H1 (cell line): ENCODE data around the gene NSUN6. TPM values are rescaled to one million over a fixed set of nuclear protein-coding genes. Genes with fewer than 3 reads are reported as not detected.

Source experiments
- CTCF ChIA-PET: fragments of 300-600 bp; sonication (Branson Sonifier 250); formaldehyde crosslinking; loops from one replicate; lab custom pipeline; 2021; ENCODE audit not compliant: partially characterized antibody; lab: Charles Lee
- POLR2A ChIA-PET: fragments of 300-600 bp; sonication (Branson Sonifier 250); formaldehyde crosslinking; loops from one replicate; lab custom pipeline; 2021; ENCODE audit warnings: inconsistent platforms; ENCODE audit not compliant: partially characterized antibody; lab: Charles Lee
- DNase-seq, 2 experiments: peaks; one replicate each; pipeline versions ENCODE4 v3.0.0 to v3.0.0-alpha.2; 2010 to 2022; ENCODE audit warnings: low spot score in 2 of 2, low read depth in 1 of 2, mixed read lengths in 1 of 2
- FAIRE-seq: peaks from 2 replicates; lab custom pipeline; 2011; peaks lifted over from hg19 to GRCh38; lab: Jason Lieb, UNC
- H2AFZ ChIP-seq: 2 replicates; pipeline ENCODE4 v1.8.1; 2012; ENCODE audit warnings: low read length, inconsistent platforms
- H2AK5ac ChIP-seq: 2 replicates; pipeline ENCODE4 v1.6.1; 2013; ENCODE audit warnings: low read depth, low read length
- H2BK120ac ChIP-seq: replicated peaks from 2 replicates; pipeline ENCODE3; 2013; ENCODE audit warnings: low read depth, low read length, inconsistent platforms
- H2BK12ac ChIP-seq: 2 replicates; pipeline ENCODE4 v1.6.1; 2013; ENCODE audit warnings: low read depth, low read length
- H2BK15ac ChIP-seq: 2 replicates; pipeline ENCODE4 v1.6.1; 2013; ENCODE audit warnings: low read length
- H2BK20ac ChIP-seq: 2 replicates; pipeline ENCODE4 v1.6.1; 2013; ENCODE audit warnings: low read length
- H2BK5ac ChIP-seq: 2 replicates; pipeline ENCODE4 v1.6.1; 2013; ENCODE audit warnings: low read depth, low read length
- H3K14ac ChIP-seq: 2 replicates; pipeline ENCODE4 v1.6.1; 2013; ENCODE audit warnings: inconsistent platforms; ENCODE audit not compliant: insufficient read length
- H3K18ac ChIP-seq: 2 replicates; pipeline ENCODE4 v1.6.1; 2013; ENCODE audit warnings: low read length; ENCODE audit errors: extremely low read depth
- H3K23ac ChIP-seq: 2 replicates; pipeline ENCODE4 v1.6.1; 2013; ENCODE audit warnings: inconsistent platforms; ENCODE audit not compliant: insufficient read length
- H3K23me2 ChIP-seq: 2 replicates; pipeline ENCODE4 v1.6.1; 2013; ENCODE audit warnings: low read depth, low read length
- H3K27ac ChIP-seq: 2 replicates; pipeline ENCODE4 v1.6.1; 2011; ENCODE audit warnings: low read depth, low read length, inconsistent platforms
- H3K27me3 ChIP-seq, 4 experiments: replicated peaks in 1 of 4; 1 replicate in 1 of 4; 2 replicates in 3 of 4; pipeline versions ENCODE4 v1.6.1 to v1.8.1; 2011 to 2013; ENCODE audit warnings: low read length in 3 of 4, mild to moderate bottlenecking in 3 of 4, inconsistent platforms in 2 of 4, mixed read lengths in 2 of 4, moderate library complexity in 1 of 4; ENCODE audit not compliant: control insufficient read depth in 3 of 4, insufficient read depth in 3 of 4; ENCODE audit errors: extremely low read depth in 1 of 4
- H3K36me3 ChIP-seq, 4 experiments: 2 replicates each; pipeline versions ENCODE4 v1.6.1 to v1.8.1; 2011 to 2013; ENCODE audit warnings: mild to moderate bottlenecking in 4 of 4, low read length in 3 of 4, moderate library complexity in 2 of 4, control low read depth in 1 of 4, inconsistent platforms in 1 of 4; ENCODE audit not compliant: insufficient read depth in 4 of 4, control insufficient read depth in 2 of 4
- H3K4ac ChIP-seq: replicated peaks from 2 replicates; pipeline ENCODE3; 2013; ENCODE audit warnings: low read length, low read depth, mixed read lengths, inconsistent platforms; ENCODE audit not compliant: insufficient read length
- H3K4me1 ChIP-seq, 4 experiments: replicated peaks in 1 of 4; 1 replicate in 1 of 4; 2 replicates in 3 of 4; pipeline versions ENCODE4 v1.6.1 to v1.8.1; 2011 to 2013; ENCODE audit warnings: low read length in 3 of 4, inconsistent platforms in 2 of 4, mixed read lengths in 1 of 4; ENCODE audit not compliant: insufficient read depth in 4 of 4, control insufficient read depth in 3 of 4
- H3K4me2 ChIP-seq, 2 experiments: 2 replicates each; pipeline versions ENCODE4 v1.6.1 to v1.8.1; 2011 to 2013; ENCODE audit warnings: low read depth in 2 of 2, low read length in 2 of 2, control low read depth in 1 of 2, inconsistent platforms in 1 of 2, mild to moderate bottlenecking in 1 of 2; ENCODE audit not compliant: insufficient read depth in 1 of 2
- H3K4me3 ChIP-seq, 4 experiments: fragments of 200-600, 300-600 bp in 1 of 4; sonication (generic), shearing (Covaris generic), sonication (Bioruptor Twin) in 1 of 4; 2 replicates each; pipeline versions ENCODE4 v1.5.1 to v1.8.1; 2011 to 2016; ENCODE audit warnings: low read length in 4 of 4, low read depth in 3 of 4, control low read depth in 2 of 4, inconsistent platforms in 2 of 4, mild to moderate bottlenecking in 2 of 4, mixed read lengths in 1 of 4, moderate library complexity in 1 of 4; ENCODE audit not compliant: insufficient read depth in 2 of 4; ENCODE audit errors: extremely low read depth in 1 of 4
- H3K56ac ChIP-seq: replicated peaks from 2 replicates; pipeline ENCODE3; 2013; ENCODE audit warnings: low read depth, mild to moderate bottlenecking, mixed read lengths, low read length, inconsistent platforms; ENCODE audit not compliant: insufficient read length
- H3K79me1 ChIP-seq: 2 replicates; pipeline ENCODE4 v1.6.1; 2013; ENCODE audit warnings: low read depth, low read length, control low read depth
- H3K79me2 ChIP-seq, 2 experiments: 2 replicates each; pipeline versions ENCODE4 v1.6.1 to v1.8.1; 2012 to 2013; ENCODE audit warnings: low read length in 2 of 2, mild to moderate bottlenecking in 2 of 2, inconsistent platforms in 1 of 2; ENCODE audit not compliant: insufficient read depth in 2 of 2, control insufficient read depth in 1 of 2
- H3K9ac ChIP-seq, 4 experiments: replicated peaks in 1 of 4; 1 replicate in 1 of 4; 2 replicates in 3 of 4; pipeline versions ENCODE4 v1.6.1 to v1.8.1; 2011 to 2013; ENCODE audit warnings: low read depth in 3 of 4, low read length in 3 of 4, control low read depth in 2 of 4, mild to moderate bottlenecking in 2 of 4, moderate library complexity in 2 of 4, inconsistent platforms in 1 of 4; ENCODE audit errors: extremely low read depth in 1 of 4
- H3K9me3 ChIP-seq, 2 experiments: 2 replicates each; pipeline versions ENCODE4 v1.6.1 to v1.8.1; 2012 to 2013; ENCODE audit warnings: mild to moderate bottlenecking in 2 of 2, moderate library complexity in 2 of 2, control low read depth in 1 of 2, inconsistent platforms in 1 of 2, low read depth in 1 of 2, low read length in 1 of 2, mixed read lengths in 1 of 2; ENCODE audit not compliant: insufficient read depth in 2 of 2
- H4K20me1 ChIP-seq, 2 experiments: replicated peaks in 1 of 2; 2 replicates each; pipeline versions ENCODE3 to v1.8.1; 2011 to 2013; ENCODE audit warnings: inconsistent platforms in 2 of 2, low read length in 2 of 2, mild to moderate bottlenecking in 1 of 2; ENCODE audit not compliant: insufficient read depth in 2 of 2, control insufficient read depth in 1 of 2
- H4K5ac ChIP-seq: 2 replicates; pipeline ENCODE4 v1.6.1; 2013; ENCODE audit warnings: low read length, low read depth, mixed read lengths, inconsistent platforms; ENCODE audit not compliant: insufficient read length
- H4K8ac ChIP-seq: 2 replicates; pipeline ENCODE4 v1.8.0; 2013; ENCODE audit warnings: mild to moderate bottlenecking, moderate library complexity, low read length, inconsistent platforms; ENCODE audit not compliant: insufficient read depth; ENCODE audit errors: extremely low read depth
- H4K91ac ChIP-seq: replicated peaks from 2 replicates; pipeline ENCODE3; 2013; ENCODE audit warnings: low read length, mixed read lengths, inconsistent platforms; ENCODE audit not compliant: insufficient read length
- HDAC2 ChIP-seq, 2 experiments: fragments of 300-600 bp in 1 of 2; sonication (generic) in 1 of 2; IDR thresholded peaks; 2 replicates each; pipeline ENCODE4 v1.6.1; 2011 to 2012; ENCODE audit warnings: low read depth in 2 of 2, low read length in 2 of 2, mild to moderate bottlenecking in 2 of 2, moderate library complexity in 2 of 2, borderline replicate concordance in 1 of 2, inconsistent platforms in 1 of 2
- KDM4A ChIP-seq: IDR thresholded peaks from one replicate; pipeline ENCODE4 v1.7.1; 2012; ENCODE audit warnings: low read depth, mild to moderate bottlenecking, moderate library complexity, low read length, inconsistent platforms; ENCODE audit not compliant: severe bottlenecking
- POLR2AphosphoS5 ChIP-seq: IDR thresholded peaks from 2 replicates; pipeline ENCODE4 v1.6.1; 2011; ENCODE audit warnings: low read depth, low read length
- WGBS, 2 experiments: shearing (Covaris generic) in 1 of 2; methylation state at CpG; one replicate each; pipeline versions ENCODE4 v1.1.6 to v1.1.7; 2013 to 2015; ENCODE audit warnings: low lambda C conversion rate in 2 of 2, mixed read lengths in 2 of 2, inconsistent platforms in 1 of 2, low coverage in 1 of 2, missing lambda C conversion rate in 1 of 2; ENCODE audit not compliant: insufficient replicate concordance in 2 of 2, insufficient coverage in 1 of 2, insufficient read length in 1 of 2; ENCODE audit errors: extremely low coverage in 1 of 2, missing lambda C conversion rate in 1 of 2; 5-methylcytosine and 5-hydroxymethylcytosine counted together
- polyA plus RNA-seq, 7 experiments: library from polyadenylated mRNA; depleted of rRNA in 3 of 7; stranded (reverse) in 5 of 7; unstranded in 2 of 7; fragments of >200 nt in 5 of 7; fragments of 200-250 nt in 2 of 7; gene quantifications; 1 replicate in 5 of 7; 2 replicates in 1 of 7; 4 replicates in 1 of 7; pipeline versions ENCODE4 v1.2.1 to v1.2.3, GENCODE V29; 2011 to 2013; ENCODE audit warnings: missing spikeins in 2 of 7, mixed read lengths in 2 of 7
- total RNA-seq: library from RNA; stranded (reverse); fragmentation: NEBNext Ultra II Directional; extraction: Animal tissue kit (Norgen Biotek cat#: 25700); gene quantifications from 2 replicates; pipeline ENCODE4 v1.2.1, GENCODE V29; 2021
- TF ChIP-seq, protein P1 (sequence below): IDR thresholded peaks from 2 replicates; pipeline ENCODE4 v1.6.1; 2011; ENCODE audit warnings: low read depth, mild to moderate bottlenecking, low read length; ENCODE audit not compliant: insufficient read depth

The NSUN6 gene
- total and polyA plus RNA-seq, 2 of the 8 experiments (the other 6 are each of a cell fraction or from before 2014, with no cell fraction given) = 5.9 to 14.4 TPM

DNA sequence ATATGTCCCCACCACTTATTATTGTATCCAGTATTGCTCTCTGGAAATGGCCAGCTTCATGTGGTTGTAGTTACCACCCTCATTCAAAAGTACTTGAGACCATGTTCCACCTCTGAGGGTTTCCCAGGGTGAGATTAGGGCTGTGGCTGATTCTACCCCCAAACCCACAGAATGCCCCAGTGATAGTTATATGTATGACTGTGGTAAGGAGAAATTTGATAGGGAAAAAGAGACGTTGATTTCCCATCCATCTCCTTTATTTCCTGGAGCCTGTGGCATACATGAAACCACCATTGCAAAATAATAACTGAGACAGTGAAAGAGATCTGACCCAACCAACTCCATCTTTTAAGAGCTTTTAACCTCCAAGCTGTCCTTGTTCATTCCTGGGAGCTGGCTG lies 33.0 kb upstream of the NSUN6 start:
- no peak overlapping the region for H3K4me2 ChIP-seq
- H4K20me1 ChIP-seq = peaks cover 0 to 5% of the 10 kb centered on the region in 2 experiments
- H2BK12ac ChIP-seq = no peak overlapping the region
- H4K91ac ChIP-seq = no peak overlapping the region
- FAIRE-seq = no peak
- H4K5ac ChIP-seq = no peak overlapping the region
- H3K79me2 ChIP-seq = no peaks in the 10 kb centered on the region
- no peak for TF ChIP-seq KDM4A
- TF ChIP-seq POLR2AphosphoS5 = no peak
- TF ChIP-seq, protein P1, sequence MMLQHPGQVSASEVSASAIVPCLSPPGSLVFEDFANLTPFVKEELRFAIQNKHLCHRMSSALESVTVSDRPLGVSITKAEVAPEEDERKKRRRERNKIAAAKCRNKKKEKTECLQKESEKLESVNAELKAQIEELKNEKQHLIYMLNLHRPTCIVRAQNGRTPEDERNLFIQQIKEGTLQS = no peak
- no peak for TF ChIP-seq HDAC2 (IDR thresholded peaks at IDR 0.05; ENCODE audit: borderline replicate concordance in 1 of 2, low read depth in 2 of 2, low read length in 2 of 2)
- H3K36me3 ChIP-seq = peaks cover 0 to 5% (median 0%) of the 10 kb centered on the region in 4 experiments; a peak in 1 of 8 replicates
- no peak overlapping the region for H4K8ac ChIP-seq
- no peak overlapping the region for H3K4ac ChIP-seq
- H2BK5ac ChIP-seq = no peak overlapping the region
- no peak overlapping the region for H2AK5ac ChIP-seq
- no peak overlapping the region for H3K14ac ChIP-seq
- 89% methylated on average over 1 of the region's 1 CpG; no CpG with 5 or more reads in 1 of the 2 experiments for WGBS, 2 experiments
- H3K18ac ChIP-seq = no peak overlapping the region
- H3K4me3 ChIP-seq = no peak overlapping the region
- no peaks in the 10 kb centered on the region for H3K79me1 ChIP-seq
- H3K4me1 ChIP-seq = no peaks in the 10 kb centered on the region
- ChIA-PET POLR2A (interaction anchor here (0.6 to 2.6 kb wide), 3 partner anchors 12 to 25 kb away, joined by 3 to 6 read pairs (median 3); partner anchors contain the start of gene ARL5B), CTCF (no interaction called here)
- no peak overlapping the region for H2BK120ac ChIP-seq
- no peak overlapping the region for H2BK15ac ChIP-seq
- H3K56ac ChIP-seq = no peak overlapping the region
- H3K27ac ChIP-seq = no peak overlapping the region
- H3K23me2 ChIP-seq = no peaks in the 10 kb centered on the region
- no peaks in the 10 kb centered on the region for H3K27me3 ChIP-seq
- no peak overlapping the region for H2AFZ ChIP-seq
- H3K9me3 ChIP-seq = no peaks in the 10 kb centered on the region
- H3K9ac ChIP-seq = no peak overlapping the region
- H3K23ac ChIP-seq = no peak overlapping the region
- no peak overlapping the region for H2BK20ac ChIP-seq
- DNase-seq = no peak
